H1 (cell line): ENCODE data around the gene LTO1. TPM values are rescaled to one million over a fixed set of nuclear protein-coding genes. Genes with fewer than 3 reads are reported as not detected.

Experiments used
- CTCF ChIA-PET: fragments of 300-600 bp; sonication (Branson Sonifier 250); formaldehyde crosslinking; loops from one replicate; lab custom pipeline; 2021; ENCODE audit not compliant: partially characterized antibody; lab: Charles Lee
- POLR2A ChIA-PET: fragments of 300-600 bp; sonication (Branson Sonifier 250); formaldehyde crosslinking; loops from one replicate; lab custom pipeline; 2021; ENCODE audit warnings: inconsistent platforms; ENCODE audit not compliant: partially characterized antibody; lab: Charles Lee
- DNase-seq, 2 experiments: peaks; one replicate each; pipeline versions ENCODE4 v3.0.0 to v3.0.0-alpha.2; 2010 to 2022; ENCODE audit warnings: low spot score in 2 of 2, low read depth in 1 of 2, mixed read lengths in 1 of 2
- FAIRE-seq: peaks from 2 replicates; lab custom pipeline; 2011; peaks lifted over from hg19 to GRCh38; lab: Jason Lieb, UNC
- H2AFZ ChIP-seq: 2 replicates; pipeline ENCODE4 v1.8.1; 2012; ENCODE audit warnings: low read length, inconsistent platforms
- H2AK5ac ChIP-seq: 2 replicates; pipeline ENCODE4 v1.6.1; 2013; ENCODE audit warnings: low read depth, low read length
- H2BK120ac ChIP-seq: replicated peaks from 2 replicates; pipeline ENCODE3; 2013; ENCODE audit warnings: low read depth, low read length, inconsistent platforms
- H2BK12ac ChIP-seq: 2 replicates; pipeline ENCODE4 v1.6.1; 2013; ENCODE audit warnings: low read depth, low read length
- H2BK15ac ChIP-seq: 2 replicates; pipeline ENCODE4 v1.6.1; 2013; ENCODE audit warnings: low read length
- H2BK20ac ChIP-seq: 2 replicates; pipeline ENCODE4 v1.6.1; 2013; ENCODE audit warnings: low read length
- H2BK5ac ChIP-seq: 2 replicates; pipeline ENCODE4 v1.6.1; 2013; ENCODE audit warnings: low read depth, low read length
- H3K14ac ChIP-seq: 2 replicates; pipeline ENCODE4 v1.6.1; 2013; ENCODE audit warnings: inconsistent platforms; ENCODE audit not compliant: insufficient read length
- H3K18ac ChIP-seq: 2 replicates; pipeline ENCODE4 v1.6.1; 2013; ENCODE audit warnings: low read length; ENCODE audit errors: extremely low read depth
- H3K23ac ChIP-seq: 2 replicates; pipeline ENCODE4 v1.6.1; 2013; ENCODE audit warnings: inconsistent platforms; ENCODE audit not compliant: insufficient read length
- H3K23me2 ChIP-seq: 2 replicates; pipeline ENCODE4 v1.6.1; 2013; ENCODE audit warnings: low read depth, low read length
- H3K27ac ChIP-seq: 2 replicates; pipeline ENCODE4 v1.6.1; 2011; ENCODE audit warnings: low read depth, low read length, inconsistent platforms
- H3K27me3 ChIP-seq, 4 experiments: replicated peaks in 1 of 4; 1 replicate in 1 of 4; 2 replicates in 3 of 4; pipeline versions ENCODE4 v1.6.1 to v1.8.1; 2011 to 2013; ENCODE audit warnings: low read length in 3 of 4, mild to moderate bottlenecking in 3 of 4, inconsistent platforms in 2 of 4, mixed read lengths in 2 of 4, moderate library complexity in 1 of 4; ENCODE audit not compliant: control insufficient read depth in 3 of 4, insufficient read depth in 3 of 4; ENCODE audit errors: extremely low read depth in 1 of 4
- H3K36me3 ChIP-seq, 4 experiments: 2 replicates each; pipeline versions ENCODE4 v1.6.1 to v1.8.1; 2011 to 2013; ENCODE audit warnings: mild to moderate bottlenecking in 4 of 4, low read length in 3 of 4, moderate library complexity in 2 of 4, control low read depth in 1 of 4, inconsistent platforms in 1 of 4; ENCODE audit not compliant: insufficient read depth in 4 of 4, control insufficient read depth in 2 of 4
- H3K4ac ChIP-seq: replicated peaks from 2 replicates; pipeline ENCODE3; 2013; ENCODE audit warnings: low read length, low read depth, mixed read lengths, inconsistent platforms; ENCODE audit not compliant: insufficient read length
- H3K4me1 ChIP-seq, 4 experiments: replicated peaks in 1 of 4; 1 replicate in 1 of 4; 2 replicates in 3 of 4; pipeline versions ENCODE4 v1.6.1 to v1.8.1; 2011 to 2013; ENCODE audit warnings: low read length in 3 of 4, inconsistent platforms in 2 of 4, mixed read lengths in 1 of 4; ENCODE audit not compliant: insufficient read depth in 4 of 4, control insufficient read depth in 3 of 4
- H3K4me2 ChIP-seq, 2 experiments: 2 replicates each; pipeline versions ENCODE4 v1.6.1 to v1.8.1; 2011 to 2013; ENCODE audit warnings: low read depth in 2 of 2, low read length in 2 of 2, control low read depth in 1 of 2, inconsistent platforms in 1 of 2, mild to moderate bottlenecking in 1 of 2; ENCODE audit not compliant: insufficient read depth in 1 of 2
- H3K4me3 ChIP-seq, 4 experiments: fragments of 200-600, 300-600 bp in 1 of 4; sonication (generic), shearing (Covaris generic), sonication (Bioruptor Twin) in 1 of 4; 2 replicates each; pipeline versions ENCODE4 v1.5.1 to v1.8.1; 2011 to 2016; ENCODE audit warnings: low read length in 4 of 4, low read depth in 3 of 4, control low read depth in 2 of 4, inconsistent platforms in 2 of 4, mild to moderate bottlenecking in 2 of 4, mixed read lengths in 1 of 4, moderate library complexity in 1 of 4; ENCODE audit not compliant: insufficient read depth in 2 of 4; ENCODE audit errors: extremely low read depth in 1 of 4
- H3K56ac ChIP-seq: replicated peaks from 2 replicates; pipeline ENCODE3; 2013; ENCODE audit warnings: low read depth, mild to moderate bottlenecking, mixed read lengths, low read length, inconsistent platforms; ENCODE audit not compliant: insufficient read length
- H3K79me1 ChIP-seq: 2 replicates; pipeline ENCODE4 v1.6.1; 2013; ENCODE audit warnings: low read depth, low read length, control low read depth
- H3K79me2 ChIP-seq, 2 experiments: 2 replicates each; pipeline versions ENCODE4 v1.6.1 to v1.8.1; 2012 to 2013; ENCODE audit warnings: low read length in 2 of 2, mild to moderate bottlenecking in 2 of 2, inconsistent platforms in 1 of 2; ENCODE audit not compliant: insufficient read depth in 2 of 2, control insufficient read depth in 1 of 2
- H3K9ac ChIP-seq, 4 experiments: replicated peaks in 1 of 4; 1 replicate in 1 of 4; 2 replicates in 3 of 4; pipeline versions ENCODE4 v1.6.1 to v1.8.1; 2011 to 2013; ENCODE audit warnings: low read depth in 3 of 4, low read length in 3 of 4, control low read depth in 2 of 4, mild to moderate bottlenecking in 2 of 4, moderate library complexity in 2 of 4, inconsistent platforms in 1 of 4; ENCODE audit errors: extremely low read depth in 1 of 4
- H3K9me3 ChIP-seq, 2 experiments: 2 replicates each; pipeline versions ENCODE4 v1.6.1 to v1.8.1; 2012 to 2013; ENCODE audit warnings: mild to moderate bottlenecking in 2 of 2, moderate library complexity in 2 of 2, control low read depth in 1 of 2, inconsistent platforms in 1 of 2, low read depth in 1 of 2, low read length in 1 of 2, mixed read lengths in 1 of 2; ENCODE audit not compliant: insufficient read depth in 2 of 2
- H4K20me1 ChIP-seq, 2 experiments: replicated peaks in 1 of 2; 2 replicates each; pipeline versions ENCODE3 to v1.8.1; 2011 to 2013; ENCODE audit warnings: inconsistent platforms in 2 of 2, low read length in 2 of 2, mild to moderate bottlenecking in 1 of 2; ENCODE audit not compliant: insufficient read depth in 2 of 2, control insufficient read depth in 1 of 2
- H4K5ac ChIP-seq: 2 replicates; pipeline ENCODE4 v1.6.1; 2013; ENCODE audit warnings: low read length, low read depth, mixed read lengths, inconsistent platforms; ENCODE audit not compliant: insufficient read length
- H4K8ac ChIP-seq: 2 replicates; pipeline ENCODE4 v1.8.0; 2013; ENCODE audit warnings: mild to moderate bottlenecking, moderate library complexity, low read length, inconsistent platforms; ENCODE audit not compliant: insufficient read depth; ENCODE audit errors: extremely low read depth
- H4K91ac ChIP-seq: replicated peaks from 2 replicates; pipeline ENCODE3; 2013; ENCODE audit warnings: low read length, mixed read lengths, inconsistent platforms; ENCODE audit not compliant: insufficient read length
- BCL11A ChIP-seq, 2 experiments: IDR thresholded peaks; one replicate each; pipeline ENCODE4 v1.6.1; 2011; ENCODE audit warnings: low read depth in 2 of 2, low read length in 2 of 2, mild to moderate bottlenecking in 2 of 2
- BRCA1 ChIP-seq: IDR thresholded peaks from 2 replicates; pipeline ENCODE4 v1.6.1; 2012; ENCODE audit warnings: low read depth, low read length, improper control_type of control experiment
- CBX8 ChIP-seq: fragments of 300-800, 300-1000 bp; sonication (generic); IDR thresholded peaks from 2 replicates; pipeline ENCODE4 v1.7.1; 2016; ENCODE audit warnings: low read depth, low read length, borderline replicate concordance
- CHD1 ChIP-seq: IDR thresholded peaks from 2 replicates; pipeline ENCODE4 v1.6.1; 2012; ENCODE audit warnings: low read depth, low read length, improper control_type of control experiment
- EP300 ChIP-seq, 2 experiments: IDR thresholded peaks; 1 replicate in 1 of 2; 2 replicates in 1 of 2; pipeline ENCODE4 v1.6.1; 2011 to 2012; ENCODE audit warnings: low read depth in 2 of 2, low read length in 2 of 2, mild to moderate bottlenecking in 2 of 2, borderline replicate concordance in 1 of 2, inconsistent platforms in 1 of 2, moderate library complexity in 1 of 2
- FOSL1 ChIP-seq: IDR thresholded peaks from 2 replicates; pipeline ENCODE4 v1.6.1; 2011; ENCODE audit warnings: mild to moderate bottlenecking, low read depth, low read length, moderate library complexity; ENCODE audit not compliant: insufficient read depth
- JUN ChIP-seq: IDR thresholded peaks from 2 replicates; pipeline ENCODE4 v1.6.1; 2011; ENCODE audit warnings: low read depth, mild to moderate bottlenecking, improper control_type of control experiment, low read length
- JUND ChIP-seq: IDR thresholded peaks from 2 replicates; pipeline ENCODE4 v1.6.1; 2011; ENCODE audit warnings: mild to moderate bottlenecking, improper control_type of control experiment, low read length
- MAFK ChIP-seq: IDR thresholded peaks from 2 replicates; pipeline ENCODE4 v1.6.1; 2012; ENCODE audit warnings: low read depth, mild to moderate bottlenecking, improper control_type of control experiment, low read length
- NRF1 ChIP-seq: IDR thresholded peaks from 2 replicates; pipeline ENCODE4 v1.6.1; 2011; ENCODE audit warnings: mild to moderate bottlenecking, low read depth, low read length, improper control_type of control experiment
- RXRA ChIP-seq: IDR thresholded peaks from 2 replicates; pipeline ENCODE4 v1.6.1; 2011; ENCODE audit warnings: low read depth, mild to moderate bottlenecking, low read length, moderate library complexity; ENCODE audit not compliant: insufficient read depth
- SRF ChIP-seq: IDR thresholded peaks from 2 replicates; pipeline ENCODE4 v1.6.1; 2011; ENCODE audit warnings: mild to moderate bottlenecking, low read depth, low read length, moderate library complexity
- SUZ12 ChIP-seq: fragments of 200-600 bp; sonication (generic); IDR thresholded peaks from 2 replicates; pipeline ENCODE4 v1.6.1; 2012; ENCODE audit warnings: mild to moderate bottlenecking, inconsistent platforms, low read length, moderate library complexity, mixed read lengths
- TEAD4 ChIP-seq: IDR thresholded peaks from 2 replicates; pipeline ENCODE4 v1.6.1; 2012; ENCODE audit warnings: low read depth, low read length, inconsistent platforms, mixed read lengths
- YY1 ChIP-seq: IDR thresholded peaks from 2 replicates; pipeline ENCODE4 v1.6.1; 2011; ENCODE audit warnings: low read depth, mild to moderate bottlenecking, low read length
- WGBS, 2 experiments: shearing (Covaris generic) in 1 of 2; methylation state at CpG; one replicate each; pipeline versions ENCODE4 v1.1.6 to v1.1.7; 2013 to 2015; ENCODE audit warnings: low lambda C conversion rate in 2 of 2, mixed read lengths in 2 of 2, inconsistent platforms in 1 of 2, low coverage in 1 of 2, missing lambda C conversion rate in 1 of 2; ENCODE audit not compliant: insufficient replicate concordance in 2 of 2, insufficient coverage in 1 of 2, insufficient read length in 1 of 2; ENCODE audit errors: extremely low coverage in 1 of 2, missing lambda C conversion rate in 1 of 2; 5-methylcytosine and 5-hydroxymethylcytosine counted together
- polyA plus RNA-seq, 7 experiments: library from polyadenylated mRNA; depleted of rRNA in 3 of 7; stranded (reverse) in 5 of 7; unstranded in 2 of 7; fragments of >200 nt in 5 of 7; fragments of 200-250 nt in 2 of 7; gene quantifications; 1 replicate in 5 of 7; 2 replicates in 1 of 7; 4 replicates in 1 of 7; pipeline versions ENCODE4 v1.2.1 to v1.2.3, GENCODE V29; 2011 to 2013; ENCODE audit warnings: missing spikeins in 2 of 7, mixed read lengths in 2 of 7
- total RNA-seq: library from RNA; stranded (reverse); fragmentation: NEBNext Ultra II Directional; extraction: Animal tissue kit (Norgen Biotek cat#: 25700); gene quantifications from 2 replicates; pipeline ENCODE4 v1.2.1, GENCODE V29; 2021

Gene LTO1
- total and polyA plus RNA-seq, 2 of the 8 experiments (the other 6 are each of a cell fraction or from before 2014, with no cell fraction given): 15.4 to 21.3 TPM

- no peak overlapping the region for H2BK120ac ChIP-seq
- no peak overlapping the region for H2AFZ ChIP-seq
- H3K56ac ChIP-seq: no peak overlapping the region
- H3K23ac ChIP-seq: no peak overlapping the region
- POLR2A ChIA-PET: interaction anchor here (1.2 to 2.3 kb wide), 2 partner anchors 14 to 16 kb away, joined by 5 read pairs; no protein-coding TSS in a partner anchor
- H3K23me2 ChIP-seq: no peaks in the 10 kb centered on the region
- H2BK15ac ChIP-seq: peak overlapping the region; percentile 46; the same call in 1 of the 2 replicates
- H3K79me2 ChIP-seq: no peaks in the 10 kb centered on the region
- CTCF ChIA-PET: interaction anchor here (0.6 to 3.6 kb wide), 2 partner anchors 10 to 521 kb away, joined by 3 to 20 read pairs; no protein-coding TSS in a partner anchor
- H3K4me1 ChIP-seq: peaks cover 0 to 11% (median 3%) of the 10 kb centered on the region in 4 experiments; a peak in 2 of 7 replicates
- H3K18ac ChIP-seq: no peak overlapping the region; the same call in 1 of the 2 replicates
- 95% methylated on average over 10 of the region's 10 CpGs; no CpG with 5 or more reads in 1 of the 2 experiments for WGBS, 2 experiments
- no peak overlapping the region for H4K5ac ChIP-seq
- no peak overlapping the region for H3K4me3 ChIP-seq
- peaks cover 0 to 3% of the 10 kb centered on the region in 2 experiments; a peak in 1 of 4 replicates for H3K9me3 ChIP-seq
- no peak overlapping the region for H3K9ac ChIP-seq
- no peak overlapping the region for H3K14ac ChIP-seq
- no peak overlapping the region for H3K27ac ChIP-seq
- H2BK12ac ChIP-seq: no peak overlapping the region
- H4K91ac ChIP-seq: no peak overlapping the region
- TF ChIP-seq YY1: no peak
- no peak for TF ChIP-seq FOSL1
- no peak for TF ChIP-seq RXRA
- TF ChIP-seq JUND: no peak
- no peak for TF ChIP-seq CBX8
- TF ChIP-seq MAFK: no peak
- TF ChIP-seq SRF: no peak
- no peak for TF ChIP-seq SUZ12
- TF ChIP-seq CHD1: no peak
- TF ChIP-seq EP300 (IDR thresholded peaks at IDR 0.05; ENCODE audit: borderline replicate concordance in 1 of 2, low read depth in 2 of 2, low read length in 2 of 2): no peak
- no peak for TF ChIP-seq BRCA1
- no peak for TF ChIP-seq JUN
- TF ChIP-seq TEAD4: no peak
- no peak for TF ChIP-seq BCL11A (IDR thresholded peaks at IDR 0.05; ENCODE audit: low read depth in 2 of 2, low read length in 2 of 2)
- TF ChIP-seq NRF1: no peak
- TF ChIP-seq, all 59 proteins: peak for 0
- no peak overlapping the region for H3K4ac ChIP-seq
- no peak overlapping the region for H3K4me2 ChIP-seq
- FAIRE-seq (no peak), DNase-seq (no peak)
- H4K20me1 ChIP-seq: peaks cover 0 to 5% of the 10 kb centered on the region in 2 experiments
- no peaks in the 10 kb centered on the region; a peak in 1 of 7 replicates for H3K27me3 ChIP-seq
- H3K36me3 ChIP-seq: peaks cover 0 to 10% (median 4%) of the 10 kb centered on the region in 4 experiments; a peak in 3 of 8 replicates
- no peak overlapping the region for H4K8ac ChIP-seq
- H2BK20ac ChIP-seq: no peak overlapping the region
- H2AK5ac ChIP-seq: no peak overlapping the region
- no peak overlapping the region for H2BK5ac ChIP-seq
- no peaks in the 10 kb centered on the region; the same call in 1 of the 2 replicates for H3K79me1 ChIP-seq
These were observed 19.6 kb upstream of the LTO1 start for GRCh38 chr11:69694781-69695180.
